Prostate gland (tissue), 2 donors: ENCODE measurements around the gene HDGF.

Experiments
- POLR2A ChIP-seq: fragments of 450-650 bp; IDR thresholded peaks from one replicate; pipeline ENCODE4 v1.6.1; 2016; ENCODE audit warnings: antibody characterized with exemption, mild to moderate bottlenecking
- POLR2AphosphoS5 ChIP-seq: sonication (generic); formaldehyde crosslinking; IDR thresholded peaks from one replicate; pipeline ENCODE4 v1.6.1; 2017; ENCODE audit warnings: antibody characterized with exemption
- TF ChIP-seq, protein P1 (sequence below), 4 experiments: fragments of 200-600 bp in 2 of 4; fragments of 450-650 bp in 2 of 4; sonication (generic) in 2 of 4; IDR thresholded peaks; 1 replicate in 3 of 4; 2 replicates in 1 of 4; pipeline ENCODE4 v1.5.1; 2016 to 2019; ENCODE audit warnings: antibody characterized with exemption in 4 of 4, mild to moderate bottlenecking in 2 of 4, moderate library complexity in 2 of 4

DNA sequence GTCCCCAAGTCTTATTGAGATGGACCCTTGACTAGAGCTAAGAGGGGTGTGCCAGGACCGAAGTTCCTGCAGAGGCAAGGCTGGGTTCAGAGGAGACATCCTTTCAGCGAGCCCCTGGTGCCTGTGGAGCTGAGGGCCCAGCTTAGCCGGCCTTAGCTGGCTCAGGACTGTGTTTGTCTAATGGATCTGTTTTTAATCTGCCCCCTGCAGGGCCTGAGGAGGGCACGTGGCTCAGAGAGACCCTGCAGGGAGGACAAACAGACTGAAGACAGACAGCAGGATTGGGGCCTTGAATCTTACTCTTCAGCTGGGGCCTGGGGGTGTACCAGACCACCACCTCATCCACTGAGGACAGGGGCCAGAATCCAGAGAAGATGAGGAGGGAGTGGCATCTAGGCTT, 47.7 kb downstream of the HDGF start:
- TF ChIP-seq, protein P1, sequence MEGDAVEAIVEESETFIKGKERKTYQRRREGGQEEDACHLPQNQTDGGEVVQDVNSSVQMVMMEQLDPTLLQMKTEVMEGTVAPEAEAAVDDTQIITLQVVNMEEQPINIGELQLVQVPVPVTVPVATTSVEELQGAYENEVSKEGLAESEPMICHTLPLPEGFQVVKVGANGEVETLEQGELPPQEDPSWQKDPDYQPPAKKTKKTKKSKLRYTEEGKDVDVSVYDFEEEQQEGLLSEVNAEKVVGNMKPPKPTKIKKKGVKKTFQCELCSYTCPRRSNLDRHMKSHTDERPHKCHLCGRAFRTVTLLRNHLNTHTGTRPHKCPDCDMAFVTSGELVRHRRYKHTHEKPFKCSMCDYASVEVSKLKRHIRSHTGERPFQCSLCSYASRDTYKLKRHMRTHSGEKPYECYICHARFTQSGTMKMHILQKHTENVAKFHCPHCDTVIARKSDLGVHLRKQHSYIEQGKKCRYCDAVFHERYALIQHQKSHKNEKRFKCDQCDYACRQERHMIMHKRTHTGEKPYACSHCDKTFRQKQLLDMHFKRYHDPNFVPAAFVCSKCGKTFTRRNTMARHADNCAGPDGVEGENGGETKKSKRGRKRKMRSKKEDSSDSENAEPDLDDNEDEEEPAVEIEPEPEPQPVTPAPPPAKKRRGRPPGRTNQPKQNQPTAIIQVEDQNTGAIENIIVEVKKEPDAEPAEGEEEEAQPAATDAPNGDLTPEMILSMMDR (IDR thresholded peaks at IDR 0.05), result no peak
- TF ChIP-seq POLR2A, result no peak
- TF ChIP-seq POLR2AphosphoS5, result no peak
